Smooth muscle cell (in vitro differentiated cells): ENCODE data around the gene P4HB. TPM values are rescaled to one million over a fixed set of nuclear protein-coding genes. Genes with fewer than 3 reads are reported as not detected.

Experiments used
- DNase-seq: peaks from one replicate; lab custom pipeline; 2025; ENCODE audit not compliant: unreplicated experiment; lab: John Stamatoyannopoulos, UW
- H2AFZ ChIP-seq: fragments of 200-600 bp; sonication (generic); 2 replicates; pipeline ENCODE4 v1.6.0; 2016; ENCODE audit warnings: antibody characterized with exemption, low read depth, mild to moderate bottlenecking
- H3F3A ChIP-seq: fragments of 200-600 bp; sonication (generic); 2 replicates; pipeline ENCODE4 v1.6.0; 2017; ENCODE audit warnings: antibody characterized with exemption, low read depth
- H3K27ac ChIP-seq: fragments of 200-600 bp; sonication (generic); 2 replicates; pipeline ENCODE4 v1.5.1; 2016; ENCODE audit warnings: low read depth, mild to moderate bottlenecking
- H3K27me3 ChIP-seq: fragments of 200-600 bp; sonication (generic); 2 replicates; pipeline ENCODE4 v1.6.1; 2016; ENCODE audit warnings: low read depth, mild to moderate bottlenecking
- H3K36me3 ChIP-seq: fragments of 200-600 bp; sonication (generic); 2 replicates; pipeline ENCODE4 v1.5.1; 2016; ENCODE audit warnings: low read depth
- H3K4me1 ChIP-seq: fragments of 200-600 bp; sonication (generic); 2 replicates; pipeline ENCODE4 v1.5.1; 2016; ENCODE audit warnings: low read depth
- H3K4me2 ChIP-seq: fragments of 200-600 bp; sonication (generic); 2 replicates; pipeline ENCODE4 v1.6.0; 2016; ENCODE audit warnings: mild to moderate bottlenecking
- H3K4me3 ChIP-seq: fragments of 200-600 bp; sonication (generic); 2 replicates; pipeline ENCODE4 v1.5.1; 2016; ENCODE audit warnings: mild to moderate bottlenecking
- H3K79me2 ChIP-seq: fragments of 200-600 bp; sonication (generic); 2 replicates; pipeline ENCODE4 v1.6.0; 2016; ENCODE audit warnings: low read depth, mild to moderate bottlenecking
- H3K9ac ChIP-seq: fragments of 200-600 bp; sonication (generic); 2 replicates; pipeline ENCODE4 v1.6.0; 2016; ENCODE audit warnings: low read depth
- H3K9me3 ChIP-seq: fragments of 200-600 bp; sonication (generic); replicated peaks from 2 replicates; pipeline ENCODE4 v1.5.1; 2016; ENCODE audit warnings: low read depth
- H4K20me1 ChIP-seq: fragments of 200-600 bp; sonication (generic); 2 replicates; pipeline ENCODE4 v1.6.0; 2016; ENCODE audit warnings: low read depth
- CTCF ChIP-seq: fragments of 200-600 bp; sonication (generic); IDR thresholded peaks from 2 replicates; pipeline ENCODE4 v1.5.1; 2017; ENCODE audit warnings: borderline replicate concordance, mild to moderate bottlenecking, antibody characterized with exemption; ENCODE audit not compliant: insufficient read depth, poor library complexity, severe bottlenecking
- WGBS: methylation state at CpG from one replicate; pipeline ENCODE4 v1.1.7; 2016; ENCODE audit warnings: low lambda C conversion rate; 5-methylcytosine and 5-hydroxymethylcytosine counted together
- polyA plus RNA-seq: library from polyadenylated mRNA; unstranded; fragments of >200 nt; fragmentation: Nextera tagmentation; extraction: Ambion mirVana; gene quantifications from 2 replicates; pipeline ENCODE4 v1.2.1, GENCODE V29; 2016
- total RNA-seq: library from RNA; depleted of rRNA; stranded (reverse); fragments of >200 nt; gene quantifications from 2 replicates; pipeline ENCODE4 v1.2.3, GENCODE V29; 2014

The P4HB gene
- total and polyA plus RNA-seq, 2 experiments from 2014 or later, result 1,526 to 1,593 TPM

- peak within 1 kb of the TSS; percentile 69 for H3K4me3 ChIP-seq
- peaks cover 17% of the 10 kb centered on the region for H3K4me1 ChIP-seq
- no peaks in the 10 kb centered on the region for H3K36me3 ChIP-seq
- H3K4me2 ChIP-seq, result peak within 1 kb of the TSS; percentile 83
- 3% methylated on average over 44 of the region's 76 CpGs for WGBS
- no peak within 1 kb of the TSS for H2AFZ ChIP-seq
- TF ChIP-seq CTCF, result no peak
- peaks cover 43% of the 10 kb centered on the region for H4K20me1 ChIP-seq
- H3K27ac ChIP-seq, result peak within 1 kb of the TSS; percentile 86
- H3K9ac ChIP-seq, result peak within 1 kb of the TSS; percentile 89
- H3F3A ChIP-seq, result peaks cover 12% of the 10 kb centered on the region
- H3K79me2 ChIP-seq, result peaks cover 44% of the 10 kb centered on the region
- no peaks in the 10 kb centered on the region for H3K27me3 ChIP-seq
- H3K9me3 ChIP-seq, result no peaks in the 10 kb centered on the region
- peak; percentile 80 for DNase-seq
These were observed 27.0 kb downstream of the P4HB start, which contains the start of gene MCRIP1 for GRCh38 chr17:81833160-81833920. Gene MCRIP1, minus strand, starts transcription at chr17:81833291. Its CDS starts 8,785 bp downstream, at chr17:81824506.

GRCh38 chr17:81832608-81833159 lies 27.7 kb downstream of the P4HB start:
- H3K4me1 ChIP-seq, result peaks cover 17% of the 10 kb centered on the region
- H2AFZ ChIP-seq, result no peak overlapping the region
- H3K4me3 ChIP-seq, result peak overlapping the region; percentile 69
- H3F3A ChIP-seq, result peaks cover 6% of the 10 kb centered on the region
- peaks cover 51% of the 10 kb centered on the region for H3K79me2 ChIP-seq
- no peaks in the 10 kb centered on the region for H3K36me3 ChIP-seq
- H3K9ac ChIP-seq, result peak overlapping the region; percentile 62
- TF ChIP-seq CTCF, result no peak
- H3K27me3 ChIP-seq, result no peaks in the 10 kb centered on the region
- DNase-seq, result no peak
- 1% methylated on average over 39 of the region's 65 CpGs for WGBS
- H3K27ac ChIP-seq, result peak overlapping the region; percentile 63
- H3K9me3 ChIP-seq, result no peaks in the 10 kb centered on the region
- peak overlapping the region; percentile 83 for H3K4me2 ChIP-seq
- H4K20me1 ChIP-seq, result peaks cover 49% of the 10 kb centered on the region

GRCh38 chr17:81831957-81832607 lies 28.3 kb downstream of the P4HB start:
- Histone ChIP-seq H3K27ac (peak overlapping the region; percentile 63), H3K4me2 (peak overlapping the region; percentile 83), H3K9me3 (no peaks in the 10 kb centered on the region), H2AFZ (no peak overlapping the region), H3F3A (no peaks in the 10 kb centered on the region), H3K36me3 (no peaks in the 10 kb centered on the region), H3K4me3 (peak overlapping the region; percentile 69), H3K27me3 (no peaks in the 10 kb centered on the region), H4K20me1 (peaks cover 54% of the 10 kb centered on the region), H3K79me2 (peaks cover 56% of the 10 kb centered on the region), H3K4me1 (peaks cover 17% of the 10 kb centered on the region), H3K9ac (peak overlapping the region; percentile 62)
- 50% methylated on average over 18 of the region's 18 CpGs for WGBS
- DNase-seq, result no peak
- no peak for TF ChIP-seq CTCF
